ENCODE data around the gene ZNF605.
A peak's percentile ranks its signal among the peaks of the same experiment; 100 is the strongest.
"Not testable (repeated sequence)": the region's sequence is repeated elsewhere in the genome, so short reads cannot be mapped to it uniquely, and the experiment has no call there.

ZNF605 gene

GRCh38 chr12:132922676-132923075 is 33.4 kb downstream of the ZNF605 start:
- no peak overlapping the region for H3K4me3 ChIP-seq (ENCODE audit: low read depth, low read length)
- no peak for TF ChIP-seq CTCF (IDR thresholded peaks at IDR 0.05; ENCODE audit: control insufficient read depth, extremely low read depth, insufficient read depth)
- DNase-seq (ENCODE audit: low read depth), result no peak

DNA sequence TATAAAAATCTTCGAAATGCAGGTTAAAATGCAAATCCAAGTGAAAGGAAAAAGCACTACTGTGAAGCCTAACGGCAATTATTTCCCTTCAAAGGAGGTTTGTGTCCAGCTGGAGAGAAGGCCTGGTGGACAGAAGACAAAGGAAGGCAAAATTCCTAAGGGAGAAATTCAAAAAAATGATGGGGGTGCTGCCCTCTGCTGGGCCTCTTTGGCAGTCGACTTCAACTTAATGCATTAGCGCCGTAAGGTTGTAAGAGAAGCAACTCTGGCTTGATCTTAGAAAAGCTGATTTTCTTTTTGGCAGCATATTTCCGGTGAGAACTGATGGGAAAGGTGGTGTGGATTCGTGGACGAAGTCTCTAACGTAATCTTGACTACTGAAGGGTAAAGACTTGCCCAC is 34.4 kb downstream of the ZNF605 start:
- no peak for TF ChIP-seq CTCF (IDR thresholded peaks at IDR 0.05; ENCODE audit: control insufficient read depth, extremely low read depth, insufficient read depth)
- H3K4me3 ChIP-seq (ENCODE audit: low read depth, low read length), result no peak overlapping the region
- DNase-seq (ENCODE audit: low read depth), result no peak

- TF ChIP-seq CTCF (IDR thresholded peaks at IDR 0.05; ENCODE audit: control insufficient read depth, extremely low read depth, insufficient read depth), result no peak
- H3K4me3 ChIP-seq (ENCODE audit: low read depth, low read length), result no peak overlapping the region
- no peak for DNase-seq (ENCODE audit: low read depth)
Measured at GRCh38 chr12:132918680-132919079, 37.4 kb downstream of the ZNF605 start.

- no peak for TF ChIP-seq CTCF (IDR thresholded peaks at IDR 0.05; ENCODE audit: control insufficient read depth, extremely low read depth, insufficient read depth)
- H3K4me3 ChIP-seq (ENCODE audit: low read depth, low read length), result peak overlapping the region; percentile 71
- no peak for DNase-seq (ENCODE audit: low read depth)
Measured at GRCh38 chr12:132909030-132909368, 47.1 kb downstream of the ZNF605 start.

DNA sequence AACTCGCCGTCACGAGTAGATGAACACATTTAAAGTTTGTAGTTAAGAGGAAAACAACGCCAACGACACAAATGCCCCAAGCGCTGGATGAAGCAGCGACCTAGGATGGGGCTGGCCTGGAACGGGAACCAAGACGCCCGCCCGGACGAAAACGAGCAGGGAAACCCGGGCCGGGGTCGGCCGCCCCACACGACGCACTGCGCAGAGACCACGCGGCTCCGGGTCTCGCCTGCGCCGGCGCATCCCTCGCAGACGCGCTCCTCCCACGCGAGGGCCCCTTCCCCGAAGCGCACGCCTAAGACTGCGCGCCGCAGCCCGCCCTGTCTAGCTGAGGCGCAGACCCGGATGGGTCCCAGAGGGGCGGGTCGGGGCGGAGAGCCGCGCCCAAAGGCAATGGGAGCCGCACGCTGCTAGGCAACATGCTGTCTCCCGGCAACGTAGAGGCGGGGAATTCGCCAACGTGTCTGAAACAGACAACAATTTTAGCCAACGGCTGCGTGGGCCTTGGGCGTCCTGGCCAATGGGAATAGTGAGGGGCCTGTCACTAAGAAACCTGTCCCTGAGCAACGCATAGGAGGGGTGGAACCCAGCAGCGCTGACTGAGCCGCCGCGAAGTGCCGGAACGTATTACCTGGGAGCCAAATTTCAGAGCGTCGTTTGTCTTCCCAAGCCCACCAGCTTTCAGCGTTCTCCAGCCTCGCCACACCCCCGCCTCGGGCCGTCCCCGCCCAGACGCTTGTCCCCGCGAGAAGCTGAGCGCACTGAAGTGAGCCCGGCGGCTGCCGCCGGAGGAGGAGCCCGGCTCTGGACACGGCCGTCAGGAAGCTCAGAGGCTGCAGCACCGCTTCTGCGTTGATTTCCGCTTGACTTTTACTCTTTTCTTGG is 47.7 kb downstream of the ZNF605 start:
- peak; percentile 92 for DNase-seq (ENCODE audit: low read depth)
- peak overlapping the region; percentile 71 for H3K4me3 ChIP-seq (ENCODE audit: low read depth, low read length)
- TF ChIP-seq CTCF (IDR thresholded peaks at IDR 0.05; ENCODE audit: control insufficient read depth, extremely low read depth, insufficient read depth), result no peak

GRCh38 chr12:132907789-132908144 is 48.3 kb downstream of the ZNF605 start:
- peak overlapping the region; percentile 71 for H3K4me3 ChIP-seq (ENCODE audit: low read depth, low read length)
- DNase-seq (ENCODE audit: low read depth), result not testable (repeated sequence)

DNA sequence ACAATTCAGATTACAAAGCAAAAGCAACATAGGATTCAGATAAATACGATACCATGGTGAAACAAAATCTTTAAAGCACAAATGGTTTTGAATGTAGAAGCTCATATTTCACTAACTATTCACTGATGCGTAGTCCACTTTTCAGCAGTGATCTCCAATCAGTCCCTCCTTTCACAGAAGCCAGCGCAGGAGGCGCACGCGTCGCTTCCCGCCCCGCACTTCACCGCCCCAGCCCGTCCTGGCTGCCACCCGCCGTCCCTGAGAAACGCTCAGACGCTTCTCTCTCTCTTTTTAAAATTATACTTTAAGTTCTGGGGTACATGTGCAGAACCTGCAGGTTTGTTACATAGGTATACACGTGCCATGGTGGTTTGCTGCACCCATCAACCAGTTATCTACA is 48.9 kb downstream of the ZNF605 start:
- no peak for DNase-seq (ENCODE audit: low read depth)
- no peak for TF ChIP-seq CTCF (IDR thresholded peaks at IDR 0.05; ENCODE audit: control insufficient read depth, extremely low read depth, insufficient read depth)
- no peak overlapping the region for H3K4me3 ChIP-seq (ENCODE audit: low read depth, low read length)
